ENCODE data around the gene TWIST2. TPM values are rescaled to one million over a fixed set of nuclear protein-coding genes. Genes with fewer than 3 reads are reported as not detected.

The TWIST2 gene
- total and polyA plus RNA-seq, 7 donors: 0.92 to 92.2 (median 53.9) TPM

- H3K9me3 ChIP-seq: no peaks in the 10 kb centered on the region
- no peaks in the 10 kb centered on the region for H3K27me3 ChIP-seq
- peak; percentile 56 for DNase-seq
- intact Hi-C loops (cut with DNase I): no loop called here
- H3K36me3 ChIP-seq: no peaks in the 10 kb centered on the region
- TF ChIP-seq, protein P1, sequence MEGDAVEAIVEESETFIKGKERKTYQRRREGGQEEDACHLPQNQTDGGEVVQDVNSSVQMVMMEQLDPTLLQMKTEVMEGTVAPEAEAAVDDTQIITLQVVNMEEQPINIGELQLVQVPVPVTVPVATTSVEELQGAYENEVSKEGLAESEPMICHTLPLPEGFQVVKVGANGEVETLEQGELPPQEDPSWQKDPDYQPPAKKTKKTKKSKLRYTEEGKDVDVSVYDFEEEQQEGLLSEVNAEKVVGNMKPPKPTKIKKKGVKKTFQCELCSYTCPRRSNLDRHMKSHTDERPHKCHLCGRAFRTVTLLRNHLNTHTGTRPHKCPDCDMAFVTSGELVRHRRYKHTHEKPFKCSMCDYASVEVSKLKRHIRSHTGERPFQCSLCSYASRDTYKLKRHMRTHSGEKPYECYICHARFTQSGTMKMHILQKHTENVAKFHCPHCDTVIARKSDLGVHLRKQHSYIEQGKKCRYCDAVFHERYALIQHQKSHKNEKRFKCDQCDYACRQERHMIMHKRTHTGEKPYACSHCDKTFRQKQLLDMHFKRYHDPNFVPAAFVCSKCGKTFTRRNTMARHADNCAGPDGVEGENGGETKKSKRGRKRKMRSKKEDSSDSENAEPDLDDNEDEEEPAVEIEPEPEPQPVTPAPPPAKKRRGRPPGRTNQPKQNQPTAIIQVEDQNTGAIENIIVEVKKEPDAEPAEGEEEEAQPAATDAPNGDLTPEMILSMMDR (IDR thresholded peaks at IDR 0.05): no peak
- no peak for TF ChIP-seq POLR2A (IDR thresholded peaks at IDR 0.05)
- no peak for TF ChIP-seq POLR2AphosphoS5 (IDR thresholded peaks at IDR 0.05)
- TF ChIP-seq EP300 (IDR thresholded peaks at IDR 0.05): no peak
- H3K27ac ChIP-seq: no peak overlapping the region
- no peaks in the 10 kb centered on the region for H3K4me1 ChIP-seq
- no peak overlapping the region for H3K4me3 ChIP-seq
- 48 to 69% methylated on average over 9 of the region's 9 CpGs for WGBS, 2 donors
These were observed 74.5 kb downstream of the TWIST2 start for GRCh38 chr2:238922435-238922834.

DNA sequence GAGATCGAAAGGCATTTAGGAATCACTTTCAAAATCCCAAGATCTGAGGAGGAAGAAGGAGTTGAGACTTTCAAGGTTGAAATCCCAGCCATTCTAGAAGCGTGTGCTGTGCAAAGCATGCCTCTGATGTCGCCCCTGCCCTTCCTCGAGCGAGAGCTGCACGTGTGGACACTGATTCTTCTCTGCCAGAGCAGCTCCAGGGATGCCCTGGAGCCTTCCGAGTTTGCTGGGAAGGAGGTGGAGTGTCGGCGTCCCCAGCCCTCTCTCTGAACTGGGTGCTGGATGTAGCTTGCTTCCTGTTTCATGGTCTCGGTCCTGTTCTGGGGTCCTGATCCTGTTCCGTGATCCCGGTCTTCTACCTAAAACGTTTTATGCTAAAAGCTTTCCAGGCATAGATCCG, 76.1 kb downstream of the TWIST2 start:
- WGBS, 2 donors: 81 to 88% methylated on average over 14 of the region's 14 CpGs
- Histone ChIP-seq H3K4me1 (no peaks in the 10 kb centered on the region), H3K27ac (no peak overlapping the region), H3K4me3 (no peak overlapping the region), H3K27me3 (no peaks in the 10 kb centered on the region), H3K36me3 (no peaks in the 10 kb centered on the region), H3K9me3 (no peaks in the 10 kb centered on the region)
- peak; percentile 18 for DNase-seq
- TF ChIP-seq EP300 (IDR thresholded peaks at IDR 0.05) (no peak), POLR2AphosphoS5 (IDR thresholded peaks at IDR 0.05) (no peak), POLR2A (IDR thresholded peaks at IDR 0.05) (no peak)
- TF ChIP-seq, protein P1 (IDR thresholded peaks at IDR 0.05): no peak
- intact Hi-C loops (cut with DNase I): no loop called here

DNA sequence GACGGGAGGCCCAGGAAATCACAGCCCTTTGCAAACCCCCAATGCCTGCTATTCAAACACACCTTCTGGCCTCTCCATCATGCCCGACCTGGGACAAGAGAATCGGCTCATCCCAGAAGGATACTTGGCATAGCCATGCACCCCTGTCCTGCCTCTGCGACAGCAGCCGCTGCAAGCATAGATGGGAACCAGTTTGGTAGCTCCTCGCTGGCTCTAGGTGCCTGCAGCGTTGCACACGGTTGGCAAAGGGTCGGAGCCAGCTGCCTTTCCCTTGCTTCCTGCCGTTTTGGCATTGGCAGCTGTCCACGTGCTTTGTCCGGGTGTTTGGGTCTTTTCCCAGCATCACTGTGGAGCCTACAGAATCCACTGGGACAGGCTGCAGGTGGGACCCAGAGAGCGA, 76.9 kb downstream of the TWIST2 start:
- DNase-seq: peak; percentile 57

GRCh38 chr2:238925281-238925680, 77.4 kb downstream of the TWIST2 start:
- no peak overlapping the region for H3K4me3 ChIP-seq
- DNase-seq: peak; percentile 50
- TF ChIP-seq POLR2AphosphoS5 (IDR thresholded peaks at IDR 0.05) (no peak), POLR2A (IDR thresholded peaks at IDR 0.05) (no peak), EP300 (IDR thresholded peaks at IDR 0.05) (no peak)
- TF ChIP-seq, protein P1 (IDR thresholded peaks at IDR 0.05): no peak
- H3K4me1 ChIP-seq: peaks cover 0 to 8% (median 7%) of the 10 kb centered on the region in 4 donors
- H3K27ac ChIP-seq: no peak overlapping the region
- no peaks in the 10 kb centered on the region for H3K36me3 ChIP-seq
- intact Hi-C loops (cut with DNase I): no loop called here
- H3K27me3 ChIP-seq: no peaks in the 10 kb centered on the region
- 86 to 88% methylated on average over 13 of the region's 13 CpGs for WGBS, 2 donors
- H3K9me3 ChIP-seq: no peaks in the 10 kb centered on the region

More for the DNA sequence above, 76.9 kb downstream of the TWIST2 start:
- intact Hi-C loops (cut with DNase I): no loop called here
- Histone ChIP-seq H3K36me3 (no peaks in the 10 kb centered on the region), H3K4me3 (no peak overlapping the region), H3K27me3 (no peaks in the 10 kb centered on the region), H3K27ac (no peak overlapping the region), H3K4me1 (peaks cover 0 to 4% (median 3%) of the 10 kb centered on the region in 4 donors), H3K9me3 (no peaks in the 10 kb centered on the region)
- 62 to 79% methylated on average over 13 of the region's 13 CpGs for WGBS, 2 donors
- no peak for TF ChIP-seq POLR2A (IDR thresholded peaks at IDR 0.05)
- TF ChIP-seq EP300 (IDR thresholded peaks at IDR 0.05): no peak
- TF ChIP-seq, protein P1 (IDR thresholded peaks at IDR 0.05): no peak
- no peak for TF ChIP-seq POLR2AphosphoS5 (IDR thresholded peaks at IDR 0.05)
